Measurements from ENCODE around the gene STX2.
"Not testable (repeated sequence)": the region's sequence is repeated elsewhere in the genome, so short reads cannot be mapped to it uniquely, and the experiment has no call there.

STX2 gene

DNA sequence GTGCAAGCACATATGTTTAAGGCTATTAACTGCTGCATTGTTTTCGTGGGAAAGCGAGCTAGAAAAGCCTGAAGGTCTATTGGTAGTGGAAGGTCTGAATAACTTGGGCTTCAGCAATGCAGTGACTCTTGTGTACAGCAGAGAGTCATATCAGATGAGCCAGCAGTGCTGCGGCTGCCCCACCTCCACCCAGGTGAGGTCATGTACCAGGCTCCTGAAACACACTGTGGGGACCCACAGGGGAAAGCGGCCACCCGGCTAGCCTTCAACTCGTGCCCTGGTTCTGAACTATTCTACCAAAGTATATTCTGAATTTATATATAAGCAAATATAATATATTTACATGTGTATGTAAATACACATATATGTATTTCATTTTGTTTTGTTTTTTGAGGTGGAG is 20.1 kb upstream of the STX2 start:
- TF ChIP-seq FOXA1 (IDR thresholded peaks at IDR 0.05), result no peak
- TF ChIP-seq, protein P1, sequence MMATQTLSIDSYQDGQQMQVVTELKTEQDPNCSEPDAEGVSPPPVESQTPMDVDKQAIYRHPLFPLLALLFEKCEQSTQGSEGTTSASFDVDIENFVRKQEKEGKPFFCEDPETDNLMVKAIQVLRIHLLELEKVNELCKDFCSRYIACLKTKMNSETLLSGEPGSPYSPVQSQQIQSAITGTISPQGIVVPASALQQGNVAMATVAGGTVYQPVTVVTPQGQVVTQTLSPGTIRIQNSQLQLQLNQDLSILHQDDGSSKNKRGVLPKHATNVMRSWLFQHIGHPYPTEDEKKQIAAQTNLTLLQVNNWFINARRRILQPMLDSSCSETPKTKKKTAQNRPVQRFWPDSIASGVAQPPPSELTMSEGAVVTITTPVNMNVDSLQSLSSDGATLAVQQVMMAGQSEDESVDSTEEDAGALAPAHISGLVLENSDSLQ (IDR thresholded peaks at IDR 0.05), result no peak
- no peak for TF ChIP-seq FOXM1 (IDR thresholded peaks at IDR 0.05; ENCODE audit: borderline replicate concordance)
- TF ChIP-seq BHLHE40 (IDR thresholded peaks at IDR 0.05; ENCODE audit: borderline replicate concordance), result no peak
- TF ChIP-seq ARNT (IDR thresholded peaks at IDR 0.05), result no peak
- TF ChIP-seq LEF1 (IDR thresholded peaks at IDR 0.05; ENCODE audit: borderline replicate concordance), result no peak
- no peak for TF ChIP-seq NFRKB (IDR thresholded peaks at IDR 0.05)
- no peak for TF ChIP-seq SP1 (IDR thresholded peaks at IDR 0.05)
- TF ChIP-seq HDGF (IDR thresholded peaks at IDR 0.05; ENCODE audit: borderline replicate concordance), result no peak
- TF ChIP-seq FOXK2 (IDR thresholded peaks at IDR 0.05), result no peak
- no peak for TF ChIP-seq ELF4 (IDR thresholded peaks at IDR 0.05)
- no peak for TF ChIP-seq TARDBP (IDR thresholded peaks at IDR 0.05)
- no peak for TF ChIP-seq SUZ12 (IDR thresholded peaks at IDR 0.05)
- TF ChIP-seq CTBP1 (IDR thresholded peaks at IDR 0.05; ENCODE audit: borderline replicate concordance), result no peak
- no peak for TF ChIP-seq ZNF384 (IDR thresholded peaks at IDR 0.05)
- no peak for TF ChIP-seq L3MBTL2 (conservative IDR thresholded peaks at IDR 0.05)
- no peak for DNase-seq (ENCODE audit: extremely low spot score)
- ChIA-PET POLR2A (no interaction called here), CTCF (interaction anchor here (0.7 kb wide), 1 partner anchor 577 kb away, joined by 4 read pairs; no protein-coding TSS in a partner anchor)

DNA sequence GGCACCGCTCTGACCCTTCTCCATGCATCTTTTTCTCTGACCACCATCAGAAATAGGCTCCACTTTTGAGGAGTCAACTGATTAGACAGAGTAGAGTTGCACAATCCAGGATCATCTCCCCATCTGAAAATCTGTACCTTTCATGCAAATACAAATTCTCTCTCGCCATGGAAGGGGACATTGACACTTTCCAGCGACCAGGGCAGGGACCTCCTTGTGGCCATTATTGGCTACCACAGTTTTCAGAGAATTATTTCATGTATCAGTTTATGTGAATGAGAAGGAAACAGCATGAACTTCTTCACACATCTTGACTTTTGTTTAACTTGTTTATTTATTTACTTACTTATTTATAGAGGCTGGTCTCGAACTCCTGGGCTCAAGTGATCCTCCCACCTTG is 19.0 kb upstream of the STX2 start:
- ChIA-PET CTCF (no interaction called here), POLR2A (no interaction called here)
- TF ChIP-seq SUZ12 (IDR thresholded peaks at IDR 0.05), result no peak
- no peak for TF ChIP-seq ARNT (IDR thresholded peaks at IDR 0.05)
- no peak for TF ChIP-seq ZNF384 (IDR thresholded peaks at IDR 0.05)
- DNase-seq (ENCODE audit: extremely low spot score), result no peak

DNA sequence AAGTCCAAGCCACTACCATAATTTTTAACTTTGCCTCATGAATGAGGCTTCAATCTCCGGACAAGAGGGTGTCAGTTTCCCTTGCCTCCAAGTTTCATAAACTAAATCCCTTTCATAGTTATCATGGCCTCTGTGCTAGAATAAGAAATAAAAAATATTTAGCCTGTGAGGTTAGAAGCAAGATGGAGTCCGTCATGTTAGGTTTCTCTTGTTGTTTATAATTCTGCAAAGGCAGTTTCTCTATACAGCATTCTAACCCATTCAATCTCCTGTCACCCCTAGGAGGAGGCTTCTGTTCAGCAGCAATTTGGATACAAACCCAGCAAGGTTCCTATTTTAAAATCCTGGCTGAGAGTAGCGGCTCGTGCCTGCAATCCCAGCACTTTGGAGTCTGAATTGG is 17.0 kb upstream of the STX2 start:
- DNase-seq (ENCODE audit: extremely low spot score), result no peak
- CTCF ChIA-PET, result no interaction called here
- no peak for TF ChIP-seq SP1 (IDR thresholded peaks at IDR 0.05)
- no peak for TF ChIP-seq NFRKB (IDR thresholded peaks at IDR 0.05)
- TF ChIP-seq BHLHE40 (IDR thresholded peaks at IDR 0.05; ENCODE audit: borderline replicate concordance), result no peak
- TF ChIP-seq FOXM1 (IDR thresholded peaks at IDR 0.05; ENCODE audit: borderline replicate concordance), result no peak
- no peak for TF ChIP-seq ZNF384 (IDR thresholded peaks at IDR 0.05)
- TF ChIP-seq, protein P1 (IDR thresholded peaks at IDR 0.05), result no peak
- TF ChIP-seq ARNT (IDR thresholded peaks at IDR 0.05), result no peak
- POLR2A ChIA-PET, result no interaction called here

DNA sequence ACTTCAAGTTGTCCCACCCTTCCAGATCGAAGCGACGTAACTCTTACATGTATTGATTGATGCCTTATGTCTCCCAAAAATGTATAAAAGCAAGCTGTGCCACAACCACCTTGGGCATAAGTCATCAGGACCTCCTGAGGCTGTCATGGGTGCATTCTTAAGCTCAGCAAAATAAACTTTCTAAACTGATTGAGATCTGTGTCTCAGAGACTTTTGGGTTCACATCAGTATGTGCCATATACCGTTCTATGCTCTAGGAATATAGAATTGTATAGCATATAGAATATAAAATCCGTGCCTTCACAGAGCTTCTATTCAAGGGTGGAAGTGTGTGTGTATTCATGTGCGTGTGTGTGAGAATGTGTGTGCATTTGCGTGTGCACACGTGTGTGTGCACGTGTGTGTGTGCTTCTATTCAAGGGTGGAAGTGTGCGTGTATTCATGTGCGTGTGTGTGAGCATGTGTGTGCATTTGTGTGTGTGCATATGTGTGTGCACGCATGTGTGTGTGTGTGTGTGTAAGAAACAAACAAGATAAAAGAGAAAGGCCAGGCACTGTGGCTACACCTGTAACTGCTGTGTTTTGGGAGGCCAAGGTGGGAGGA is 11.5 kb upstream of the STX2 start:
- ChIA-PET CTCF (no interaction called here), POLR2A (no interaction called here)
- DNase-seq (ENCODE audit: extremely low spot score), result no peak
- TF ChIP-seq SUZ12 (IDR thresholded peaks at IDR 0.05), result no peak
- no peak for TF ChIP-seq FOXA1 (IDR thresholded peaks at IDR 0.05)
- TF ChIP-seq ELF4 (IDR thresholded peaks at IDR 0.05), result no peak
- TF ChIP-seq LEF1 (IDR thresholded peaks at IDR 0.05; ENCODE audit: borderline replicate concordance), result no peak
- no peak for TF ChIP-seq HDGF (IDR thresholded peaks at IDR 0.05; ENCODE audit: borderline replicate concordance)
- TF ChIP-seq ZNF384 (IDR thresholded peaks at IDR 0.05), result no peak
- TF ChIP-seq L3MBTL2 (conservative IDR thresholded peaks at IDR 0.05), result no peak
- TF ChIP-seq BHLHE40 (IDR thresholded peaks at IDR 0.05; ENCODE audit: borderline replicate concordance), result no peak
- no peak for TF ChIP-seq FOXM1 (IDR thresholded peaks at IDR 0.05; ENCODE audit: borderline replicate concordance)
- TF ChIP-seq CTBP1 (IDR thresholded peaks at IDR 0.05; ENCODE audit: borderline replicate concordance), result no peak
- no peak for TF ChIP-seq NFRKB (IDR thresholded peaks at IDR 0.05)
- no peak for TF ChIP-seq TARDBP (IDR thresholded peaks at IDR 0.05)
- TF ChIP-seq, protein P1 (IDR thresholded peaks at IDR 0.05), result no peak

DNA sequence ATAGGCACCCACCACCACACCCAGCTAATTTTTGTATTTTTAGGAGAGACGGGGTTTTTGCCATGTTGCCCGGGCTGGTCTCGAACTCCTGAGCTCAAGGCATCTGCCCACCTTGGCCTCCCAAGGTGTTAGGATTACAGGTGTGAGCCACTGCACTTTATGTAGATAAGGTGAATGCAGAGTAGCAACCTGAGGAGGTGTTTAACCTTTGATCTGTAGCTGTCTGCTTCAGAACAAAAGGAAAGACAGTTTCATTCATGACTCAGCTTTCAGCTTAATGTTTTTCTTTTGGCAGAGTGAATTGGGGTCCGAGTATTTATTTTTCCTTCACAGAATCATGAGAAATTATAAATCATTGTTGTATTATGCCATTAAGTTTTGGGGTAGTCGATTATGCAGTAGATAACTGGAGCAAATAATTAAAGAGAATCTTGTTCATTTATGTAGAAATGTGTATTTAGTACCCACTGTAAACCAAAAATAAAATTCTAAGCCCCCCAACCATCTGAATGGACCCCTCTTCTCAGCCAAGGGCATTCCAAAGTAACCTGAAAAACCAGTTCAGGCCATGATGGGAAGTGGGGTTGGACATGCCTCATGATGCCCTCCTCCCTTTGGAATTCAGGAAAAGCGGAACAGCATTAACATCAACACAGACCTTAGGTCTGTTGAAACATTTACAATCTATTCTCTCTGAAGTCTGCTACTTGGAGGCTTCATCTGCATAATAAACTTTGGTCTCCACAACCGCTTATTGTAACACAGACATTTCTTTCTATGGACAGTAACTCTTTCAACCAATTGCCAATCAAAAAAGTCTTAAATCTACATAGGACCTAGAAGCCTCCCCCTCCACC is 10.7 kb upstream of the STX2 start:
- CTCF ChIA-PET, result no interaction called here
- TF ChIP-seq CTBP1 (IDR thresholded peaks at IDR 0.05; ENCODE audit: borderline replicate concordance) (no peak), FOXK2 (IDR thresholded peaks at IDR 0.05) (no peak), NFRKB (IDR thresholded peaks at IDR 0.05) (no peak), L3MBTL2 (conservative IDR thresholded peaks at IDR 0.05) (no peak), HDGF (IDR thresholded peaks at IDR 0.05; ENCODE audit: borderline replicate concordance) (no peak)
- no peak for DNase-seq (ENCODE audit: extremely low spot score)
- POLR2A ChIA-PET, result no interaction called here

DNA sequence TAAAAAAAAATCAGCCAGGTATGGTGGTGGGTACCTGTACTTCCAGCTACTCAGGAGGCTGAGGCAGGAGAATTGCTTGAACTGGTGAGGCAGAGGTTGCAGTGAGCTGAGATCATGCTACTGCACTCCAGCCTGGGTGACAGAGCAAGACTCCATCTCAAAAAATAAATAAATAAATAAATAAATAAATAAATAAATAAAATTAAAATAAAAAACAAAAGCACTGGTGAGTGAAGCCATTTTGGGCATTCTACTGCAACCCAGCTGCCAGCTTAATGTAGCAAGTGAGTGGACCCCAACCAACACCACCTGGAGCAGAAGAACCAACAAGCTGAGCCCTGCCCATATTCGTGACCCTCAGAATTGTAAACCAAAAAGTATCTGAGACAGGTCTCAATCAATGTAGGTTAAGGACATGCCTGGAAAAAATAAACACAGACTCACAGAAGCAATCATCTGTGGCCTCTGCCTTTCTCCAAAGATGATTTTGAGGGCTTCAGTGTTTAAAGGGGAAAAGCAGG is 9.8 kb upstream of the STX2 start:
- CTCF ChIA-PET; POLR2A ChIA-PET; DNase-seq (ENCODE audit: extremely low spot score): not testable (repeated sequence)

DNA sequence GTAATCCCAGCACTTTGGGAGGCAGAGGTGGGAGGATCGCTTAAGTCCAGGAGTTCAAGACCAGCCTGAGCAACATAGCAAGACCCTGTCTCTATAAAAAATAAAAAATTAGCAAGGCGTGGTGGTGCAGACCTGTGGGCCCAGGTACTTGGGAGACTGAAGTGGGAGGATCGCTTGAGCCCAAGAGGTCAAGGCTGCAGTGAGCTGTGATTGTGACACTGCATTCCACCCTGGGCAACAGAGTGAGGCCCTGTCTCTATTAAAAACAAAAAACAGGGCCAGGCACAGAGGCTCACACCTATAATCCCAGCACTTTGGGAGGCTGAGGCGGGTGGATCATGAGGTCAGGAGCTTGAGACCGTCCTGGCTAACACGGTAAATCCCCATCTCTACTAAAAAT is 9.1 kb upstream of the STX2 start:
- DNase-seq (ENCODE audit: extremely low spot score); POLR2A ChIA-PET; CTCF ChIA-PET: not testable (repeated sequence)
